NCI-H1417 treated with DMSO at 0.1 percent for 48 hours (cell line): ENCODE measurements around the gene BPIFB2.
"Not testable (repeated sequence)": the region's sequence is repeated elsewhere in the genome, so short reads cannot be mapped to it uniquely, and the experiment has no call there.

Experiments
- DNase-seq: peaks from one replicate; lab custom pipeline; 2025; lab: John Stamatoyannopoulos, UW

Gene BPIFB2

GRCh38 chr20:33042983-33043730 lies 35.7 kb downstream of the BPIFB2 start:
- no peak for DNase-seq

- no peak for DNase-seq
Measured at GRCh38 chr20:33043731-33044181, 36.3 kb downstream of the BPIFB2 start.

GRCh38 chr20:33045129-33045721 lies 37.7 kb downstream of the BPIFB2 start:
- DNase-seq, result not testable (repeated sequence)

GRCh38 chr20:33046412-33046811 lies 38.9 kb downstream of the BPIFB2 start:
- no peak for DNase-seq

GRCh38 chr20:33051333-33051732 lies 43.8 kb downstream of the BPIFB2 start:
- no peak for DNase-seq

- no peak for DNase-seq
Measured at GRCh38 chr20:33053291-33054106, 46.0 kb downstream of the BPIFB2 start, which contains the start of gene BPIFB3. Gene BPIFB3 (plus strand): TSS chr20:33053903. CDS start chr20:33055436, 1,533 bp downstream.

DNA sequence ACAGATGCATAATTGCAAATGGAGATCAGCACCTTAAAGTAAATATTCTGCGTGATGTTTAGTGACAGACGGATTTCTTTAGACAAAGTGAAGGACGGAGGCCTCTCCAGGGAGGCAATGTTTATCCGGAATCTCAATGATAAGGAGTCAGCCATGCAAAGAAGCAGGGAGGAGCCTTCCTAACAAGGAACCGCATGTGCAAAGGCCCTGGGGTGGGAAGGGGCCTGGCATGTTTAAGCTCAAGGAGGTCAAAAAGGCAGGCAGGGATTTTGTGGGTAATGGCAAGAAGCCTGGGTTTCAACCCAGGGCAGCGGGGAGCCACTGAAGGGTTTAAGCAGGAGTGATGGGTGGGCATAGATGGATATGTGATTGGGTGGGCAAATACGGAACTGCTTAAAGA lies 46.9 kb downstream of the BPIFB2 start:
- no peak for DNase-seq

GRCh38 chr20:33054791-33055190 lies 47.3 kb downstream of the BPIFB2 start:
- no peak for DNase-seq

DNA sequence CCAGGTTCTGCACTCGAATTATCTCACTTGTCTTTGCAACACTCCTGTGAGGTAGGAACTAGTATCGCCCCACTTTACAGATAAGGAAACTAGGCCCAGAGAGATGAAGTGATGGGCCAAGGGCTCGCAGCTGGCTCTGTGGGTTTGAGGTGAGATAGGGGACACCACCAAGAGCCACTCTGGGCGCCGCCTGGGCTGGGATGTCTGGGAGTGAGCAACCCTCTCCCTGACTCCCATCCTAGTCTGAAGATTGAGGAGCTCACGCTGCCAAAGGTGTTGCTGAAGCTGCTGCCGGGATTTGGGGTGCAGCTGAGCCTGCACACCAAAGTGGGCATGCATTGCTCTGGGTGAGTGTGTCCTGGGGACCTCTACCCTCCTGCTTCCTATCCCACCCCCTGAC lies 51.6 kb downstream of the BPIFB2 start:
- no peak for DNase-seq

DNA sequence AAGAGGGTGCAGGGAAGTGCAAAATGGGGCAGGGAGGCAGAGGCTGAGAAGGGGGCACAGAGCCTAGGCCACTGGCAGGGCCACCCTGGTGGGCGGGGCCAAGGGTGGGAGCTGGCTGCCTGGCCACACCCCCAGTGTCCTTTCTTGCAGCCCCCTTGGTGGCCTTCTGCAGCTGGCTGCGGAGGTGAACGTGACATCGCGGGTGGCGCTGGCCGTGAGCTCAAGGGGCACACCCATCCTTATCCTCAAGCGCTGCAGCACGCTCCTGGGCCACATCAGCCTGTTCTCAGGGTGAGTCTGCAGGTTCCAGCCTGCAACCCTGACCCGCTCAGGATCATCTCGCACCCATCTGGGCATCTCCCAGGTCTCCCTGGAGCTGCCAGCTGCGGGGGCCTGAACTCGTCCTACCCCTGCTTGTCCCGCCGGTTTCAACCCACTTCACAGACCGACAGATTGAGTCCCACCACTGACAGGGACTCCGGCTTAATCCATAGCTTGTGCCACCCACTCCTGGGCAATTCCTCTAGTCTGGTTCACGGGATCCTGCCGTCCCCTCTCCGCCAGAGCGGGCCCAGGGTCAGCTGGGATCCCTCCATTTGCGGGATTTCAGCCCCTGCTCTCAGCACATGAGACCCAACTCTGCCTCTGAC lies 52.4 kb downstream of the BPIFB2 start:
- no peak for DNase-seq

DNA sequence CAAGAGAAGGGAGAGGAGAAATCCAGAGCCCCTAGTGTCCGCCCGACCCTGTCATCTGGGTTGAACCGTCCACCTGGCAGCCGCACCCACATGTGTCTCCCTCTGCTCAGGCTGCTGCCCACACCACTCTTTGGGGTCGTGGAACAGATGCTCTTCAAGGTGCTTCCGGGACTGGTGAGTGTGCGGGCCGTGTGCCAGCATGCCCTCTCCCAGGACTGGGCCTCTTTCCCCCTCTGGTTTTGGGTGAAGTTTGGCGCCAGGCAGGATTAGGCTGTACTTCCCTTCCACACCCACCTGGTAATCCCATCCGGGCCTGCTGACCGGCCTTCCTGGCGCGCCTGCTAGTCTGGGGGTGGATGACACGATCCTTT lies 54.1 kb downstream of the BPIFB2 start:
- no peak for DNase-seq

DNA sequence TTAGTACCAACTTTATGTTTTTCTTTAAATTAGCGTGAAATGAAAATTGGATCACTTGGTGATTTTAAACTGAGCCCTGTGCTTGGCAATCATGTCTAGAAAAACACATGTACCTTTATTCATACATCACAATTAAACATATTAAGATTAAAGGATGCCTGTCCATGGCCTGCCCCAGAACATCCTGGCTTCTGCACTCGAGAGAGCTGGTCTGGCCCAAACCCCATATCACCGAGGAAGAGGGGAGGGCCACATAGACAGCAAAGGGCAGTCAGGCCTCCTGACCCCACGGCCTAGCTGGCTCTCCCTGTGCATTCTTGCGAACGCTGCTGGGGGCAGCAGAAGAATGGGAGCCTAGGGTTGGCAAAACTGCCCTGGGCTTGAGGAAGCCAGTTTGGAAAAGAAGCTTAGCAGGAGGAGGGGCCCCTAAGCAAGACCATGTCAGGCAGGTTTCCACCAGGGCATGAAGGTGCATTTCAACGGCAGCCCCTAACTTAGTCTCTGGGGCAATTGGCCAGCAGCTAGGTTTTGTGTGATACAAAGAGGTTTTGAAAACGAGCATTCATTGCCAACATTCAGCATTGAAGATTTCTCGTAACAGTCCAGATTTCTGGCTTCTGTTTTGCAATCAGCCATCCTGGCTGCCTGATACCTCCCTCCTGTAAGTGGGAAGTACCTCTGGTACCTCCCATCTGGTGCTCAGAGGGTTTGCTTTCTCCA lies 54.8 kb downstream of the BPIFB2 start:
- no peak for DNase-seq

DNA sequence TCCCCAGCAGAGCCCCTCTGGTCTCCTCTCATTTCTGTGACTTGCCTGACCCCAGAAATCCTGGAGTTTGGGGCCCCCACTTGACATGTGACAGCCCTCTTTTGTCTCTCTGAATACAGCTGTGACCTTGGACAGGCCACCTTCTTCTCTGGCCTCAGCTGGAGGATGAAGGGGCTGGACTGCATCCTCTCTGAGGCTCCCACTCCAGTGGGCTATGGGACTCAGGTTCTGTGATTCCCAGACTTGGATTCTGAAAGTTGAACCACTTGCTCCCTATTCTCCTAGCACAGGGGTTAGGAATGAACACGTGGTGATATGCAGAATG lies 55.3 kb downstream of the BPIFB2 start:
- DNase-seq, result no peak

- no peak for DNase-seq
Measured at GRCh38 chr20:33063271-33063670, 55.8 kb downstream of the BPIFB2 start.

- DNase-seq, result no peak
Measured at GRCh38 chr20:33064572-33065287, 57.2 kb downstream of the BPIFB2 start.

GRCh38 chr20:33065785-33066184 lies 58.3 kb downstream of the BPIFB2 start:
- no peak for DNase-seq

DNA sequence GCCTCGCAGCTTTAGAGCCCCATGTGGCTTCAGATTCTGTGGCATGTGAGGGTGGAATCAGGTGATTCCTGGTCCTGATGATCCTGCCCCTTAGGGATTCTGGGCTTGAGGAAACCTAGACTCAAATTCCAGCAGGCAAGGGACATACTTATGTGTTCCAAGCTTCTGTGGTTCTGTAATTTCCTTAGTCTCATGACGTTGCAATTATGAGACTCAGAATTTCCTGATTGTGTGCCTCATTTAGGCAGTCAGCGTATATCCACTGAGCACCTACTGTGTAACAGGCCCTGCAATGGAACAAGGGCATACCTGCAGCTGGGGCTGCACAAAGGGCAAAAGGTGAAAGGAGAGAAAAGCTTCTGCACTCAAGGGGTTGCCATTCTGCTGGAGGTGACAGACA lies 60.3 kb downstream of the BPIFB2 start:
- no peak for DNase-seq

- DNase-seq, result no peak
Measured at GRCh38 chr20:33068251-33068939, 60.9 kb downstream of the BPIFB2 start.

DNA sequence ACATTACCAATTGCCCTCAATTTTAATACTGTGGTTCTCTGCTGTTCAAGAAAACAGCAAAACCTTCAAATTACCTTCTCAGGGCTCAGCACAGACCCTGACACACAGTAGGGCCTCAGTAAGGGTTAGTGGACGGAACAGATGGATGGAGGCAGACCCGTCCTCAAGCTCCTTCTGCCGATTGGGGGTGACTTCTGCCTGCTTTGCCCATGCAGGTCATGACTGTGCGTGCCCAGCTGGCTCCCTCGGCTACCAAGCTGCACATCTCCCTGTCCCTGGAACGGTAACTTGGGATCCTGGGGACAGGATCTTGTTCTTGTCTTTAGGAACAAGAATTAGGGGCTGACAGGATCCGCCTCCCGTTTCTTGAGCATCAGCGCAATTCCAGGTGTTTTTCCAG lies 62.2 kb downstream of the BPIFB2 start:
- no peak for DNase-seq
